Muscle layer of duodenum (tissue), 2 donors: ENCODE results near the gene ZBTB34.

ENCODE experiments used
- H3K27ac ChIP-seq: one replicate; pipeline ENCODE4 v1.7.0; 2013; ENCODE audit warnings: mild to moderate bottlenecking, low read length
- H3K27me3 ChIP-seq: one replicate; pipeline ENCODE4 v1.7.0; 2013; ENCODE audit warnings: low read depth, mild to moderate bottlenecking, control low read depth, low read length
- H3K36me3 ChIP-seq, 2 donors: one replicate each; pipeline ENCODE4 v1.7.0; 2013; ENCODE audit warnings: low read length in 2 of 2, control low read depth in 1 of 2, mild to moderate bottlenecking in 1 of 2; ENCODE audit not compliant: insufficient read depth in 2 of 2, control insufficient read depth in 1 of 2
- H3K4me1 ChIP-seq, 2 donors: one replicate each; pipeline ENCODE4 v1.7.0; 2013; ENCODE audit warnings: low read length in 2 of 2, mild to moderate bottlenecking in 2 of 2, control low read depth in 1 of 2, moderate library complexity in 1 of 2; ENCODE audit not compliant: insufficient read depth in 2 of 2, control insufficient read depth in 1 of 2
- H3K4me3 ChIP-seq, 2 donors: one replicate each; pipeline ENCODE4 v1.7.0; 2013; ENCODE audit warnings: low read length in 2 of 2, low read depth in 1 of 2, mild to moderate bottlenecking in 1 of 2
- H3K9me3 ChIP-seq, 2 donors: one replicate each; pipeline ENCODE4 v1.7.0; 2013; ENCODE audit warnings: low read length in 2 of 2, control low read depth in 1 of 2, mild to moderate bottlenecking in 1 of 2; ENCODE audit not compliant: control insufficient read depth in 1 of 2
- donor health status: healthy.

Gene ZBTB34

DNA sequence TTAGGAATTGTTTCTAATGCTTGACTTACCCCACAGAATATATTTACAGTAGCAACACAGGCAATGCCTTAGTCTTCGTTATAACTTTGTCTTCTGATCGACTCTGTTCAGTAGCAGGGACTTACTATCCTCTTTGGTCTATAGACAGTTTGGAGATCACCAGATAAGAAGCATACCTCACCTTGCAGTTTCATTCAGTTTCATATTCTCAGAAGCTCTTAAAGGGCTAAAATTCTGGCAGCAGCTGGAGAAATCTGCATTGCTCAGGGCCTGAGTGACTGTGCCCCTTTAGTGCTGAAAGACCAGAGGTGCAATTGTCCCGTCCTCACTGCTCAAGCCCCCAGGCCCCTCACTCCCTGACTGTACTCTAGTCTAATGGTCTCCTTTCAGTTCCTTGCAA lies 29.6 kb upstream of the ZBTB34 start:
- no peaks in the 10 kb centered on the region for H3K4me1 ChIP-seq
- no peaks in the 10 kb centered on the region for H3K9me3 ChIP-seq
- H3K27ac ChIP-seq: no peak overlapping the region
- H3K36me3 ChIP-seq: peaks cover 30 to 34% of the 10 kb centered on the region in 2 donors
- no peak overlapping the region for H3K4me3 ChIP-seq
- no peaks in the 10 kb centered on the region for H3K27me3 ChIP-seq

DNA sequence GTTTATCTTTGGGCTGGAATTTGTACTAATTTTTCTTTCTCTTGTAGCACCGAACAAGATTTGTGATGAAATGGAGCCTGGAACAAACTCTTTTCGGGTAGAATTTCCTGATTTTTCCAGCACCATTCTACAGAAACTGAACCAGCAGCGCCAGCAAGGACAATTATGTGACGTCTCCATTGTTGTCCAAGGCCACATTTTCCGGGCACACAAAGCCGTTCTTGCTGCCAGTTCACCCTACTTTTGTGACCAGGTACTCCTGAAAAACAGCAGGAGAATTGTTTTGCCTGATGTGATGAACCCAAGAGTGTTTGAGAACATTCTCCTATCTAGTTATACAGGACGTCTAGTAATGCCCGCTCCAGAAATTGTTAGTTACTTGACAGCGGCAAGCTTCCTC lies 28.0 kb upstream of the ZBTB34 start:
- Histone ChIP-seq H3K27me3 (no peaks in the 10 kb centered on the region), H3K27ac (no peak overlapping the region), H3K36me3 (peaks cover 32 to 39% of the 10 kb centered on the region in 2 donors), H3K9me3 (no peaks in the 10 kb centered on the region), H3K4me1 (no peaks in the 10 kb centered on the region), H3K4me3 (no peak overlapping the region)

DNA sequence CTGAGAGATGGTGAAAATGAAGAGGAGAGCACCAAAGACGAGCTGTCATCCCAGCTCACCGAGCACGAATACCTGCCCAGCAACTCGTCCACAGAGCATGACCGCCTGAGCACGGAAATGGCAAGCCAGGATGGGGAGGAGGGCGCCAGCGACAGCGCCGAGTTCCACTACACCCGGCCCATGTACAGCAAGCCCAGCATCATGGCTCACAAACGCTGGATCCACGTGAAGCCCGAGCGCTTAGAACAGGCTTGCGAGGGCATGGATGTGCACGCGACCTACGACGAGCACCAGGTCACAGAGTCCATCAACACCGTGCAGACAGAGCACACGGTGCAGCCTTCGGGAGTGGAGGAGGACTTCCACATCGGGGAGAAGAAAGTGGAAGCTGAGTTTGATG lies 27.4 kb upstream of the ZBTB34 start:
- Histone ChIP-seq H3K27me3 (no peaks in the 10 kb centered on the region), H3K27ac (no peak overlapping the region), H3K36me3 (peaks cover 32 to 39% of the 10 kb centered on the region in 2 donors), H3K4me1 (no peaks in the 10 kb centered on the region), H3K4me3 (no peak overlapping the region), H3K9me3 (no peaks in the 10 kb centered on the region)

DNA sequence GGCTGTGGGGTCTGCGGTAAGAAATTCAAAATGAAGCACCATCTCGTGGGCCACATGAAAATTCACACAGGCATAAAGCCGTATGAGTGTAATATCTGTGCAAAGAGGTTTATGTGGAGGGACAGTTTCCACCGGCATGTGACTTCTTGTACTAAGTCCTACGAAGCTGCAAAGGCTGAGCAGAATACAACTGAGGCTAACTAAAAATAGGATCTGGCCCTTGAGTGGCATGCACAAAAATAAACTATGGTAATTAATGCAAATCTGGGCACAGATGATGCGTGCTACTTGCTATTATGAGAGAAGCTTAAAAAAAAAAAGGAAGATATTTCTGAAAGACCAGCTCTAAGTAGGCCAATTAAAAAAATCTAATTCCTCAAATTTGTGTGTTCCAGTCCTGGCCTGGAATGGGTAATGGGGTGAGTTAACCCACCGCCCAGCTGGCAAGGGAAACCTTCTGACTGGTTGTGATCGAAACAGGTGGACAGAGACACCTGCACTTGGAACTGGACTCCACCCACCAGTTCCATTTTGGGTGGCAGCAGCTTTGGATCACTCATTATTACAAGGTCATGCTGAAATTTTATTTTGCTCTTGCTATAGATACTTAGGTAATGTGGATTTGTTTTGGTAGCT lies 26.6 kb upstream of the ZBTB34 start:
- no peak overlapping the region for H3K27ac ChIP-seq
- H3K27me3 ChIP-seq: no peaks in the 10 kb centered on the region
- H3K36me3 ChIP-seq: peaks cover 32 to 44% of the 10 kb centered on the region in 2 donors
- H3K4me1 ChIP-seq: no peaks in the 10 kb centered on the region
- no peak overlapping the region for H3K4me3 ChIP-seq
- no peaks in the 10 kb centered on the region for H3K9me3 ChIP-seq

DNA sequence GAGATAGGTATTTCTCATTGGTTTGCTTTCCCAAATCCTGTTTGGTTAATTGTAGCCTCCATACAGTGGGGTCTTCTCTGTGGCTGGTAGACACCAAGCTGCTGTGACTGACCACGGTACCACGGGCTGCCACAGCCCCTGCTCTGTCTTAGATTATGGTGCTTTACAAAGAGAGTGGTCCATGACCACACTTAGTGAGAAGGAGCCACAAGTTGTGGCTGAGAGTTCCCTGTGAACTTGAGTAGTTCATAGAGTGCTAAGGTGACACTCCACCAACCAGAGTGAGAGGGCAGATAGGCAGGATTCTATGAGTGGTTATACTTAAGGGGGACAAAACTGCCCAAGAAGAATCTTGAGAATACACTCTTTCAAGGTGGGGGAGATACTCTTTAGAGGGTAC lies 25.8 kb upstream of the ZBTB34 start:
- Histone ChIP-seq H3K9me3 (no peaks in the 10 kb centered on the region), H3K36me3 (peaks cover 32 to 52% of the 10 kb centered on the region in 2 donors), H3K27ac (no peak overlapping the region), H3K4me3 (no peak overlapping the region), H3K27me3 (no peaks in the 10 kb centered on the region), H3K4me1 (no peaks in the 10 kb centered on the region)

DNA sequence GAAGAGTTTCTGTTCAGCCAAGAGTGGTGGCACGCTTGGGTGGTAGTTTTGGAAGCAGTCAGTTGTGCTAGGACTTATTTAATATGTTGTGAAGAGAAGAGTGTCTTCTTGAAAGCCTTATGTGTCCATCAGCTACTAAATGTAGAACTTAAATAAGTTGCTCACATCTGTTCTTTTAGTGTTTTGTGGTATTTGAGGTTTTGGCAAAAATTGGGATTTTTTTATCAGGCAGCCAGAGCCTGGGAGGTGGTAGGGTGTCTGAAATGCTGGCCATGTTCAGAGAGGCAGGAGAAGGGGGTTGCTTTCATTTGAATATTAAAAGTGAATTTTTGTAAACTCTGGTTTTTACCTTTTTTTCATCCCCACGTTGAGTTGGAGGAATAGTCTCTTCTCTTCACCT lies 24.2 kb upstream of the ZBTB34 start:
- H3K4me3 ChIP-seq: no peak overlapping the region
- H3K27me3 ChIP-seq: no peaks in the 10 kb centered on the region
- H3K9me3 ChIP-seq: no peaks in the 10 kb centered on the region
- H3K36me3 ChIP-seq: peaks cover 32 to 52% of the 10 kb centered on the region in 2 donors
- H3K27ac ChIP-seq: no peak overlapping the region
- H3K4me1 ChIP-seq: no peaks in the 10 kb centered on the region

DNA sequence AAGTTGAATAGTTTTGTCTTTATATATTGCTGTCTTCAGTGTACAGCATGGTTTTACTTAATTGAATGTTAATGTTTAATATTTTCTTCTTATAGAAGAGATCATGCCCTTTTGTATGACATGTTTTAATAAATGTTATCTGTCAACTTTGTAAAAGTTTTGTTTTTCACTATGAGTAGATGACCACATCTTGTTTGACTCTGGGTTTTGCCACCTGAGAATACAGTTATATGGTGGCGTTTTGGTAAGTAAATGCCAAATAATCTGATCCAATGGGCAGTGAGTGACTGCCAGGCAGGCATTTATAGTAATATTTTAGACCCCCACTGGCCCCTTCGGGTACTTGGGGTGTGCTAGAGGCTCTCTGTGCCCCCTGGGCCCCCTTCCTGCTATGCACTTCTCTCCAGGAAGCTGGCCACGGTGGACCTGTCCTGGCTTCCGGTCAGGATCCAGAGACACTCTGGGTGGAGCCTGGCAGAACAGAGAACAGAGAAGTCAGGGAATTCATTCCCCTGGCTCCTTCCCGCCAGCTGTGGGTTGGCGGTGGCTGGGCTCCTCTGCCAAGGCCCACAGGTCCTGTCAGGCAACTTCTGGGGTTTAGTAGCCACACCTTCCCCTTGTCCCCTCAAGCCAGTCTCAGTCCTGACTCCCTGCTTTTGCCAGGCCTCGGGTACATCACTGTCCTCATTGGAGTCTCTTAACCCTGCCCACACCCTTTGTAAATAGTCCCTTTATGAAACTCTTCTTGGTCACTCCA lies 22.2 kb upstream of the ZBTB34 start:
- H3K4me3 ChIP-seq: no peak overlapping the region
- no peaks in the 10 kb centered on the region for H3K27me3 ChIP-seq
- no peaks in the 10 kb centered on the region for H3K4me1 ChIP-seq
- no peaks in the 10 kb centered on the region for H3K9me3 ChIP-seq
- no peak overlapping the region for H3K27ac ChIP-seq
- H3K36me3 ChIP-seq: peaks cover 21 to 39% of the 10 kb centered on the region in 2 donors

DNA sequence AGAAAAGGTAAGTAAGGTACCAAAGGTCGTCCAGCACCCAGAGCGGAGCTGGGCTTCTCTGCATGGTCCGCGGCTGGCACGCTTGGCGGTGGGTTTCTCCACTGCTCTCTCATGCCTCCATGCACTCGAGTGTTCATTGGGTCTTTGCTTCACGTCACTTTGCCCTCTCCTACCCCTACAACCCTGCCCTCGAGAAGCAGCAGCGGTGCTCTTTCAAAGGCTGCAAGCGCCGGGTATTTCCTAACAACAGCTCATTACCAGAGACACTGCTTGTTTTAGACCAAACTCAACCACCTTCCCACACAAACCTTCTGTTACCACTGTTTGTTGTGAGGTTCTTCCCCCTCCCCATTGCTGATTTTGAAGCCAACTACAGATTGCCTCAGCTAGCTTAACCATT lies 21.5 kb upstream of the ZBTB34 start:
- peaks cover 15 to 32% of the 10 kb centered on the region in 2 donors for H3K36me3 ChIP-seq
- H3K4me1 ChIP-seq: no peaks in the 10 kb centered on the region
- no peaks in the 10 kb centered on the region for H3K9me3 ChIP-seq
- no peak overlapping the region for H3K27ac ChIP-seq
- H3K27me3 ChIP-seq: no peaks in the 10 kb centered on the region
- H3K4me3 ChIP-seq: no peak overlapping the region

DNA sequence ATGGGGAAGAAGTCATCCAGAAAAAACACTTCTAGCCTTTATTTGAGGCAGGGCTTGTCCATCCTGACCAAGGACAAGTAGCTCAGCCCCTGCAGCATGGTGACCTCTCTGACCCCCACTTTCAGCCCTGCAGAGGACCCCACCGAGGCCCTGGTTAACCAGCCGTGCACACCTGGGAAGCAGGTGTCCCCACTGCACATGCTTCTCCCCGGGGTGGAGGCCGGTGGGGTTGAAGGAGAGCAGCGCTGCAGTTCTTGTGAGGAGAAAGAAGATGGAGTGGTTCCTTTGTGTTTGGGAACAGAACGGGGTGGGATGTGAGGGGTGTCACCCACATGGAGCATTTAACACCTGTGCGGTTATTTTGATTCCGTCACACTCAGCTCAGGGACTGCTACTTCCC lies 21.1 kb upstream of the ZBTB34 start:
- no peaks in the 10 kb centered on the region for H3K9me3 ChIP-seq
- no peak overlapping the region for H3K4me3 ChIP-seq
- no peaks in the 10 kb centered on the region for H3K4me1 ChIP-seq
- H3K36me3 ChIP-seq: peaks cover 11 to 29% of the 10 kb centered on the region in 2 donors
- H3K27ac ChIP-seq: no peak overlapping the region
- no peaks in the 10 kb centered on the region for H3K27me3 ChIP-seq

DNA sequence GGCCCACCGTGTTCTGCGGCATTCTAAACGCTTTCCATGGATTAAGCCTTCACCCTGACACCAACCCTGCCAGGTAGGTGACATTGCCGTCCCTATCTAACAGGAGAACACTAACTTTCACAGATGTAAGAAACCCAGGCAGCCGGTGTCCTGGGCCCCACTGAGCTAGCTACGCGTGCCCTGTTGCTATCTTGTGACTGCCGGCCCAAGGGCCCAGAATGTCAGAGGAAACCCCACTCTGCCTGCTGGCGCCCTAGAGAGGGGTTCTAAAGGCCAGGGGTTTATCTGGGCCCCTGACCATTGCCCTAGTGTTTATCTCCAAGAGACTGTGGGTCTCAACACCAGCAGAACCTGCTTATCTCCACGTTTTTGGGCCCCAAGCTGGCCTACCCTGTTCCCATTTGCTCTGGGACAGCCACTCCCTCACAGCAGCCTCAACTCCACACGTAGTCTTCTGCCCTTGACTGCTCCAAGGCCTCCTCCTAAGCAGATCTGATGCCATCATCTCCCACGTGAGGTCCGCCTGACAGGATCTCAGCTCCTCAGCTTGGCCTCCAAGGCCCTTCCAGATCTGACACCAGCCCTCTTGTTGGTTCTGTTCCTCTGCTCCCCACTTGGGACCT lies 18.1 kb upstream of the ZBTB34 start:
- no peaks in the 10 kb centered on the region for H3K4me1 ChIP-seq
- H3K9me3 ChIP-seq: no peaks in the 10 kb centered on the region
- peaks cover 0 to 14% of the 10 kb centered on the region in 2 donors for H3K36me3 ChIP-seq
- no peak overlapping the region for H3K4me3 ChIP-seq
- no peak overlapping the region for H3K27ac ChIP-seq
- no peaks in the 10 kb centered on the region for H3K27me3 ChIP-seq

DNA sequence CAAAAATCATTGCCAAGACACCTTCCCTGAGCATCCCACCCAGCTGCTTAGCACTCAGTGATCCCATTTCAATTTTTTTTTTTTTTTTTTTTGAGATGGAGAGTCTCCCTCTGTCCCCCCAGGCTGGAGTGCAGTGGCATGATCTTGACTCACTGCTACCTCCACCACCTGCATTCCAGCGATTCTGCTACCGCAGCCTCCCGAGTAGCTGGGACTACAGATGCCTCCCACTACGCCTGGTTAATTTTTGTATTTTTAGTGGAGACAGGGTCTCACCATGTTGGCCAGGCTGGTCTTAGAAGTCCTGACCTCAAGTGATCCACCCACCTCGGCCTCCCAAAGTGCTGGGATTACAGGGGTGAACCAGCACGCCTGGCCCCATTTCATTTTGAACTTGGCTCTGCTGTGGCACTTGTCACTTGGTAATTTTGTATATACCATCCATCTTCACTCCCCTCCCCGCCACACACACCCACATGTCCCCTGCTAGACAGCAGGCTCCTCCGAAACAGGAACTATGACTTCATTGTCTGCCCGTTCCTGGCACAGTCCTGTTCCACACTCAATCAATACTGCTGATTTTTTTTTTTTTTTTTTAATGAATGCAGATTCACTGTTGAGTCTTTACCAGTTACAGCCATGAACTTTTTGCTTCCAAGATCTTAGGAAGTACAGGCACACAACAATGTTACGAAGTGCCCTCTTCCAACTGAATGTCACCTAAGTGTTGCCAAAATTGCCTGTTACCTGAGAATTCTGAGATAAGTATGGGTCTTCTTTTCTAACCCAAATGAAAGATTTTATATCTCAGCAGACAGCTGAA lies 17.3 kb upstream of the ZBTB34 start:
- Histone ChIP-seq H3K27ac (no peak overlapping the region), H3K36me3 (peaks cover 0 to 13% of the 10 kb centered on the region in 2 donors), H3K9me3 (no peaks in the 10 kb centered on the region), H3K4me3 (no peak overlapping the region), H3K4me1 (no peaks in the 10 kb centered on the region), H3K27me3 (no peaks in the 10 kb centered on the region)
